ENCODE results near the gene SOX5. TPM values are rescaled to one million over a fixed set of nuclear protein-coding genes. Genes with fewer than 3 reads are reported as not detected.

Gene SOX5
- total RNA-seq, 2 experiments from 2014 or later = 0.69 to 0.70 TPM

- no peak for DNase-seq
- Mint-ChIP-seq H3K4me3 (no peak overlapping the region), H3K9me3 (peaks cover 2% of the 10 kb centered on the region), H3K27me3 (no peaks in the 10 kb centered on the region), H3K36me3 (no peaks in the 10 kb centered on the region), H3K27ac (no peak overlapping the region), H3K4me1 (ENCODE audit: low read depth) (no peaks in the 10 kb centered on the region)
- intact Hi-C loops (cut with micrococcal nuclease) = no loop called here
- POLR2A ChIA-PET = no interaction called here
- CTCF ChIA-PET = no interaction called here
These were observed 6.6 kb downstream of the SOX5 start for GRCh38 chr12:23942841-23943240.

- no peak overlapping the region for H3K4me3 Mint-ChIP-seq
- POLR2A ChIA-PET = no interaction called here
- no peak overlapping the region for H3K27ac Mint-ChIP-seq
- no peaks in the 10 kb centered on the region for H3K4me1 Mint-ChIP-seq (ENCODE audit: low read depth)
- intact Hi-C loops (cut with micrococcal nuclease) = no loop called here
- H3K27me3 Mint-ChIP-seq = no peaks in the 10 kb centered on the region
- H3K36me3 Mint-ChIP-seq = no peaks in the 10 kb centered on the region
- CTCF ChIA-PET = no interaction called here
- no peak for DNase-seq
- peaks cover 2% of the 10 kb centered on the region for H3K9me3 Mint-ChIP-seq
These were observed 7.7 kb downstream of the SOX5 start for GRCh38 chr12:23941780-23942179.

GRCh38 chr12:23938422-23938821 is 11.0 kb downstream of the SOX5 start:
- H3K4me1 Mint-ChIP-seq (ENCODE audit: low read depth) = no peaks in the 10 kb centered on the region
- DNase-seq = no peak
- H3K36me3 Mint-ChIP-seq = no peaks in the 10 kb centered on the region
- POLR2A ChIA-PET = no interaction called here
- peaks cover 2% of the 10 kb centered on the region for H3K9me3 Mint-ChIP-seq
- H3K27ac Mint-ChIP-seq = no peak overlapping the region
- intact Hi-C loops (cut with micrococcal nuclease) = no loop called here
- no peaks in the 10 kb centered on the region for H3K27me3 Mint-ChIP-seq
- H3K4me3 Mint-ChIP-seq = no peak overlapping the region
- CTCF ChIA-PET = interaction anchor here (0.7 kb wide), 1 partner anchor 16 kb away, joined by 3 read pairs; no protein-coding TSS in a partner anchor

- no peaks in the 10 kb centered on the region for H3K4me1 Mint-ChIP-seq (ENCODE audit: low read depth)
- H3K36me3 Mint-ChIP-seq = no peaks in the 10 kb centered on the region
- H3K9me3 Mint-ChIP-seq = peaks cover 4% of the 10 kb centered on the region
- H3K4me3 Mint-ChIP-seq = no peak overlapping the region
- H3K27me3 Mint-ChIP-seq = no peaks in the 10 kb centered on the region
- DNase-seq = no peak
- intact Hi-C loops (cut with micrococcal nuclease) = no loop called here
- ChIA-PET POLR2A (no interaction called here), CTCF (no interaction called here)
- no peak overlapping the region for H3K27ac Mint-ChIP-seq
These were observed 18.3 kb downstream of the SOX5 start for GRCh38 chr12:23931176-23931575.

GRCh38 chr12:23930599-23930998 is 18.9 kb downstream of the SOX5 start:
- no peak overlapping the region for H3K27ac Mint-ChIP-seq
- ChIA-PET CTCF (no interaction called here), POLR2A (no interaction called here)
- intact Hi-C loops (cut with micrococcal nuclease) = no loop called here
- H3K9me3 Mint-ChIP-seq = peaks cover 4% of the 10 kb centered on the region
- H3K36me3 Mint-ChIP-seq = no peaks in the 10 kb centered on the region
- H3K4me3 Mint-ChIP-seq = no peak overlapping the region
- DNase-seq = no peak
- no peaks in the 10 kb centered on the region for H3K4me1 Mint-ChIP-seq (ENCODE audit: low read depth)
- H3K27me3 Mint-ChIP-seq = no peaks in the 10 kb centered on the region

GRCh38 chr12:23929906-23930305 is 19.6 kb downstream of the SOX5 start:
- Mint-ChIP-seq H3K36me3 (no peaks in the 10 kb centered on the region), H3K27me3 (no peaks in the 10 kb centered on the region), H3K4me3 (no peak overlapping the region), H3K27ac (no peak overlapping the region), H3K9me3 (peaks cover 4% of the 10 kb centered on the region), H3K4me1 (ENCODE audit: low read depth) (no peaks in the 10 kb centered on the region)
- intact Hi-C loops (cut with micrococcal nuclease) = no loop called here
- ChIA-PET CTCF (no interaction called here), POLR2A (no interaction called here)
- DNase-seq = no peak

- Mint-ChIP-seq H3K27me3 (no peaks in the 10 kb centered on the region), H3K9me3 (peaks cover 4% of the 10 kb centered on the region), H3K4me3 (no peak overlapping the region), H3K27ac (no peak overlapping the region), H3K4me1 (ENCODE audit: low read depth) (no peaks in the 10 kb centered on the region), H3K36me3 (no peaks in the 10 kb centered on the region)
- POLR2A ChIA-PET = no interaction called here
- intact Hi-C loops (cut with micrococcal nuclease) = no loop called here
- CTCF ChIA-PET = no interaction called here
- DNase-seq = no peak
These were observed 21.6 kb downstream of the SOX5 start for GRCh38 chr12:23927907-23928306.

- no peaks in the 10 kb centered on the region for H3K9me3 Mint-ChIP-seq
- ChIA-PET POLR2A (no interaction called here), CTCF (no interaction called here)
- H3K36me3 Mint-ChIP-seq = no peaks in the 10 kb centered on the region
- H3K4me1 Mint-ChIP-seq (ENCODE audit: low read depth) = no peaks in the 10 kb centered on the region
- DNase-seq = no peak
- H3K27me3 Mint-ChIP-seq = no peaks in the 10 kb centered on the region
- H3K4me3 Mint-ChIP-seq = no peak overlapping the region
- no peak overlapping the region for H3K27ac Mint-ChIP-seq
- intact Hi-C loops (cut with micrococcal nuclease) = no loop called here
These were observed 28.2 kb downstream of the SOX5 start for GRCh38 chr12:23921099-23921856.

- no peak overlapping the region for H3K4me3 Mint-ChIP-seq
- DNase-seq = no peak
- intact Hi-C loops (cut with micrococcal nuclease) = no loop called here
- no peaks in the 10 kb centered on the region for H3K9me3 Mint-ChIP-seq
- H3K27me3 Mint-ChIP-seq = no peaks in the 10 kb centered on the region
- no peaks in the 10 kb centered on the region for H3K4me1 Mint-ChIP-seq (ENCODE audit: low read depth)
- no peak overlapping the region for H3K27ac Mint-ChIP-seq
- H3K36me3 Mint-ChIP-seq = no peaks in the 10 kb centered on the region
- POLR2A ChIA-PET = no interaction called here
- CTCF ChIA-PET = no interaction called here
These were observed 37.9 kb downstream of the SOX5 start for GRCh38 chr12:23911574-23911973.

- Mint-ChIP-seq H3K4me1 (ENCODE audit: low read depth) (no peaks in the 10 kb centered on the region), H3K27me3 (no peaks in the 10 kb centered on the region), H3K4me3 (no peak overlapping the region), H3K9me3 (no peaks in the 10 kb centered on the region), H3K36me3 (no peaks in the 10 kb centered on the region), H3K27ac (no peak overlapping the region)
- DNase-seq = no peak
- intact Hi-C loops (cut with micrococcal nuclease) = no loop called here
- CTCF ChIA-PET = no interaction called here
- POLR2A ChIA-PET = no interaction called here
These were observed 39.9 kb downstream of the SOX5 start for GRCh38 chr12:23909551-23909950.

- Mint-ChIP-seq H3K27ac (no peak overlapping the region), H3K27me3 (no peaks in the 10 kb centered on the region), H3K4me3 (no peak overlapping the region), H3K36me3 (no peaks in the 10 kb centered on the region), H3K9me3 (no peaks in the 10 kb centered on the region), H3K4me1 (ENCODE audit: low read depth) (no peaks in the 10 kb centered on the region)
- intact Hi-C loops (cut with micrococcal nuclease) = no loop called here
- POLR2A ChIA-PET = no interaction called here
- DNase-seq = no peak
- CTCF ChIA-PET = no interaction called here
These were observed 43.1 kb downstream of the SOX5 start for GRCh38 chr12:23906329-23906728.

GRCh38 chr12:23899434-23899833 is 50.0 kb downstream of the SOX5 start:
- POLR2A ChIA-PET = no interaction called here
- Mint-ChIP-seq H3K4me1 (ENCODE audit: low read depth) (no peaks in the 10 kb centered on the region), H3K27ac (no peak overlapping the region), H3K36me3 (no peaks in the 10 kb centered on the region), H3K9me3 (no peaks in the 10 kb centered on the region), H3K27me3 (no peaks in the 10 kb centered on the region), H3K4me3 (no peak overlapping the region)
- intact Hi-C loops (cut with micrococcal nuclease) = no loop called here
- DNase-seq = no peak
- CTCF ChIA-PET = no interaction called here

GRCh38 chr12:23898121-23898520 is 51.3 kb downstream of the SOX5 start:
- intact Hi-C loops (cut with micrococcal nuclease) = no loop called here
- Mint-ChIP-seq H3K36me3 (no peaks in the 10 kb centered on the region), H3K4me1 (ENCODE audit: low read depth) (no peaks in the 10 kb centered on the region), H3K27ac (no peak overlapping the region), H3K27me3 (no peaks in the 10 kb centered on the region), H3K4me3 (no peak overlapping the region), H3K9me3 (peaks cover 4% of the 10 kb centered on the region)
- ChIA-PET POLR2A (no interaction called here), CTCF (no interaction called here)
- no peak for DNase-seq
